GM19468 (cell line): ENCODE measurements around the gene LARP4B.
A peak's percentile ranks its signal among the peaks of the same experiment; 100 is the strongest.

ENCODE experiments used
- ATAC-seq: cut with Tn5 transposase; IDR thresholded peaks from one replicate; pipeline ENCODE4 v1.9.1; 2021; ENCODE audit warnings: mild to moderate bottlenecking, moderate library complexity, moderate number of reproducible peaks; ENCODE audit not compliant: unreplicated experiment; ENCODE audit errors: extremely low read depth

The LARP4B gene

DNA sequence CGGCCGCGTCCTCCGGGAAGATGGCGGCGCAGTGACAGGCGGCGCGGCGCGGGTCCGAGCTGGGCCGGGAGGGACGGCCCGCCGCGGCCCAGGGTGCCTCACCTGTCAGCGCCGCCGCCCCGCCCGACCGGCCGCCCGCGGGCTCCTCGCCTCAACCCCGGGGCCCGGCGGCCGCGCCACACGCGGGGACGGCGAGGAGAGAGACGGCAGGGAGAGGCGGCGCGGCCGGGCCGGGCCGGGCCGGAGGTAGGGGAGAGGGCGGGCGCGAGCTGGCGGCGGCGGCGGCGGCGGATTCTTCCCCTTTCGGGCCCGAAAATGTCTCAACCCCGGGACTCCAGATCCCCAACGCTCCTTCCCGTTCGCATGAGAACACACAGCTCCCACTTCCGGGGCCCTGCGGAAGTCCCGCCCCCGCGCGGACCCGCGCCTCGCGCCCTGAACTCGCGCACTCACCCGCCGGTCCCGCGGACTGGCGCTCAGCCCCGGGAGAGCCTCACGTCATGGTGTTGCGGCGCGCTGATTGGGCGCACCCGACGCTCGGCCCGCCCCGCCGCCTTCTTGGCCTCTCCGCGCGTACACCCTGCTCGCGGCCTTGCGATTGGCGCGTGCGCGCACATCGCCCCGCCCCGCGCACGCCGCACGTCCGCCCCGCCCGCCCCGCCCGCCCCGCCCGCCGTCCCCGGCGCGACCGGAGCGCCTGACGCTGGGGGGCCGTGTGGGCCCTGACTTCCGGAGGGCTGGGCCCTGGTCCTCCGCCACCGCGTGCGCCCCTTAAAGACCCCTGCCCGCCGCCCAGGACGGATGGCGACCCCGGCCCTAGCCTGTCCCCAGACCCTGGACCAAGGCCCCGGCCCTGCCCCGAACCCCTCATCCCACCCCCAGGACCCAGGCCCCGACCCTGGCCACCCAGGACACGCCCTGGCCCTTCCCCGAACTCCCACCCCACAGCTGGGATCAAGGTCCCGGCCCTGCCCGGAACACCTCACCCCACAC is at the start of gene LARP4B:
TSS of gene LARP4B (minus strand) at position 380 of the 993 bp plus-strand sequence. CDS start 45,984 bp downstream, outside the sequence.
- peak; percentile 87 for ATAC-seq

DNA sequence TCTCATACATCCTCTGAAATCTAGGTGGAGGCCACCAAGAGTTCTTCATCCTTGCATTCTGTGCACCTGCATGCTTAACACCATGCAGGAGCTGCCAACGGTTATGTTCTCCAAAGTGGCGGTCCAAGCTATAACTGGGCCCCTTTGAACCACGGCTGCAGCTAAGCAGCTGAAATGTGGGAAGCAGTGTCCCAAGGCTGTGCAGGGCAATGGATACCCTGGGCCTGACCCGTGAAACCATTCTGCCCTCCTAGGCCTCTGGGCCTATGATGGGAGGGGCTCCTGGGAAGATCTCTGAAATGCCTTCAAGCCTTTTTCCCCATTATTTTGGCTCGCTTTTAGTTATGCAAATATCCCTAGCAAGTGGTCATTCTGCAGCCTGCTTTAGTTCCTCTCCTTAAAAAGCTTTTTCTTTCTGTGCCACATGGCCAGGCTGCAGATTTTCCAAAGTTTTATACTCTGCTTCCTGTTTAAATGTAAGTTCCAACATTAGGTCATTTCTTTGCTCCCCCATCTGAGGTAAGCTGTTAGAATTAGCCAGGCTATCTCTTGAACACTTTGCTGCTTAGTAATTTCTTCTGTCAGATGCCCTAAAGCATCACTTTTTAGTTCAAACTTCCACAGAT is 49.1 kb upstream of the LARP4B start:
- ATAC-seq, result no peak

DNA sequence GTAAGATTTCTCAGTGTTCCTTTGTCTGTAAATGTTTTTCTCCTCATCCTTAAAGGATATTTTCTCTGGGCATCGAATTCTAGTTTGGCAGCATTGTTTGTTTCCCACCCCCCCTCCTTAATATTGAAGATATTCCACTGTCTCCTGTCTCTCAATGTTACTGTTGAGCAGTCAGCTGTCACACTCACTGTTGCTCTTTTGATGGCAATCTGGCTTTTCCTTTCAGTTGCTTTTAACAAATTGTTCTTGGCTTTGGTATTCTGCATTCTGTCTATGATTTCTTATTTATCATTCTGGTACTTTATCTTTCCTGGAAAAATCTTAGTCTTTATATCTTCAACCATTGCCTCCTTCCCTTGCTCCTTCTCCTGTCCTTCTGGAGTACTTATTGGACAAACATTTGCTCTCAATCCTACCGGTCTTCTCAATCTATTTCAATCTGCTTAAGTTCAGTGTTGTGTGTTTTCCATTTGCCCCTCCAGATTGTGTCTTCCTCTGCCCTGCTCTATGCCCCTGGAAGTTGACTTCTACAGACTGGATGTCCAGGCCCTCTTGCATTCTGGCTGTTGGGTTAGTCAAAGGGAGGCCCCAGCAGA is 47.4 kb upstream of the LARP4B start:
- ATAC-seq, result no peak

DNA sequence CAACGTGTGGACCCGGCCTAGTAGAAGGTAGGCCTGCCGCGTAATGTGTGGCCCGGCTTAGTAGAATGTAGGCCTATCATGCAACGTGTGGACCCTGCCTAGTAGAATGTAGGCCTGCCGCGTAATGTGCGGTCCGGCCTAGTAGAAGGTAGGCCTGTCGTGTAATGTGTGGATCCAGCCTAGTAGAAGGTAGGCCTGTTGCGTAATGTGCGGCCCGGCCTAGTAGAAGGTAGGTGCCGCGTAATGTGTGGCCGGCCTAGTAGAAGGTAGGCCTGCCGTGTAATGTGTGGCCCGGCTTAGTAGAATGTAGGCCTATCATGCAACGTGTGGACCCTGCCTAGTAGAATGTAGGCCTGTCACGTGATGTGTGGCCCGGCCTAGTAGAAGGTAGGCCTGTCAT is 44.8 kb upstream of the LARP4B start:
- no peak for ATAC-seq

DNA sequence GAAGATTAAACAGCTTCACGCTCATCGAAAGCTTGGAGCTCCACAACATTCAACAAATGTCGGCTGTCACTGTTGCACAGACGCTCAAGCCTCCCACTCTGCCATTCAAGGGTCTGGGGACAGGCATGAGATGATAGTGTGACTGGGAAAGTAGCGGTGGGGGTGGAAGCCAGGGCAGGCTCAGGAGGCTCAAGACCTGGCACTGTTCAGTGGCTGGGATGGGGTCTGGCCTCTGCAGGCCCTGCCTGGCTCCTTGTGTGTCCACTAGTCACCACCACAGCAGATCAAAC is 43.2 kb upstream of the LARP4B start:
- ATAC-seq, result no peak

DNA sequence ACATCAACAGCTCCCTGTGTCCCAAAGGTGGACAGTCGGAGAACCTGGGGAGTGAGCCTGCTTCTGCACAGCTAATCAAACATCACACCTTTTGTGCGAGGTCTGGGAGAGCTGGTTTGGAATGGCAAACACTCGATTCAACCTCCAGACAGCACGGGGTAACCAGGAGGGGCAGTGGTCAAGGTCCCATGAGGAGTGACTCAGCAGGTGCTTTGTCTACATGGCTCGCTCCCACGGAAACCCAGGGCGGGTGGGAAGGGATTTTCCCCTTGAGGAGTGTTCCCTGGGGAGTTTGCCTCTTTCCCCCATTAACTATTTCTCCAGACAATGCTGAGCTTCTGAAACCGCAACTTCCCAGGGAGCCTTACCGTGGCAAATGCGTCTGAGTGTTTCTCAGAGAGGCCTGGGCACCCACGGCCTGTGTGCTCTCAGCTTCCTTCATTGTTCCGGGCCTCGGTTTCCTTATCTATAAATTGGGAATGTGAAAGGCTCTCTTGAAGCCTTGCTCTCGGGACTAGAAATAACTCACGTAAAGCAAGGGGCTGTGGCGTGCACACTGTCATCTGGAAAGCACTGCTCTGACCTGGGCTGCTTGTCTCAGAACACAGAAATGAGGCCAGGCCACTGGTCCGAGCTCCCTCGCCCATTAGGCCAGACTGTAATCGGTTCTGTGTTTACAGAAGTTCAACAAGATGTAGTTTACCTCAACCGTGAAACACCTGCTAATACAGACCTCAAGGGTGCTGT is 42.7 kb upstream of the LARP4B start:
- ATAC-seq, result no peak

DNA sequence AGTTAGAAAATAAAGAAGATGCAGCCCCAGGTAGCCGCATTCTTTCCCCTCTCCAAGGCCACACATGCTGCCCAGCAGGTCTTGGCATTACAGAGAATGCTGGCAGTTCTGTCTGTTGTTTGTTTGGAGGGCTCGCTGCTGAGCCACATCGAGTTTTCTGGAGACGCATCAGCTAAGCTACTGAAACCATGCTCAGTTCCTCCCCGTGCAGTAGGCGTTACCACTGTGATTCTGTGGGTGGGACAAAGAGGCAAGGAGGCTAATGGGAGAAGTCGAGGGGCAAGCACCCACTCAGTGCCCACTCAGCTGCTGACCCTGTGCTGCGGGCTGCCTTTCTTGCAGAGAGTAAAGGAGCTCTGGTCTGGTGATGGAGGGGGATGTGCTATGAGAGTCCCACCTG is 41.3 kb upstream of the LARP4B start:
- ATAC-seq, result no peak

DNA sequence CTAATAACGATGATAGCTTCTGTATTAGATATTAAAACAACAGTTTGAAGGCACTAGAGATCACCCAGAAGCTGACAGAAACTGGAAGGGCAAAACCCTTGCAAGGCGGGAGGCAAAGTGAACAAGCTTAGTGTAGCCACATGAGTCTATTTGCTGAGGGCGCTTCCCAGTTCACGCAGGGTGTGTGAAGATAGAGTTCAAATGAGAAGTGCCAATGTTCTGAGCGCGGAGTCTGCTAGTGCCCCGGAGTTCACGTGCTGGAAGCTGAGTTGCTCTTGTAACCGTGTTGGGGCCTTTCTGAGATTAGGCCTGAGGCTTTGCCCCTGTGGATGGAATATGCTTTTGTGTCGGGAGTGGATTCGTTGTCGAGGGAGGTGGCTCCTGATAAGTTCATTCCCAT is 40.1 kb upstream of the LARP4B start:
- no peak for ATAC-seq

DNA sequence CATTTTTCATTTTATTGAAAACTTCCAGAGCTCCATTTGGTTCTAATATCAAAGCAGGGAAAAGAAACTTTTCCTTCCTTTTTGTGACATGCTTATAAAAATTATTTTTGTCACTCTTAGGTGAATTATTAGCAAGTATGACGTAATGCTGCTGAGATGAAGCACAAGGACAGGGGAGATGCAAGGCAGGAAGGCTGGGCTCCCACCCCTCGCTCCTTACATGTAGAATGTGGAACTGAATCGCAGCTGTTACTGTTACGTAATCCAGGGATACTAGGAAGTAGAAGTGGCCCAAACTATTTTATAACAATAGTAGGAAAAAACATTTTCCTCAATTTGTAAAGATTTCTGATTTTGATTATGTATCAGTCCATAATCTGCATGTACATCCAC is 39.6 kb upstream of the LARP4B start:
- no peak for ATAC-seq

DNA sequence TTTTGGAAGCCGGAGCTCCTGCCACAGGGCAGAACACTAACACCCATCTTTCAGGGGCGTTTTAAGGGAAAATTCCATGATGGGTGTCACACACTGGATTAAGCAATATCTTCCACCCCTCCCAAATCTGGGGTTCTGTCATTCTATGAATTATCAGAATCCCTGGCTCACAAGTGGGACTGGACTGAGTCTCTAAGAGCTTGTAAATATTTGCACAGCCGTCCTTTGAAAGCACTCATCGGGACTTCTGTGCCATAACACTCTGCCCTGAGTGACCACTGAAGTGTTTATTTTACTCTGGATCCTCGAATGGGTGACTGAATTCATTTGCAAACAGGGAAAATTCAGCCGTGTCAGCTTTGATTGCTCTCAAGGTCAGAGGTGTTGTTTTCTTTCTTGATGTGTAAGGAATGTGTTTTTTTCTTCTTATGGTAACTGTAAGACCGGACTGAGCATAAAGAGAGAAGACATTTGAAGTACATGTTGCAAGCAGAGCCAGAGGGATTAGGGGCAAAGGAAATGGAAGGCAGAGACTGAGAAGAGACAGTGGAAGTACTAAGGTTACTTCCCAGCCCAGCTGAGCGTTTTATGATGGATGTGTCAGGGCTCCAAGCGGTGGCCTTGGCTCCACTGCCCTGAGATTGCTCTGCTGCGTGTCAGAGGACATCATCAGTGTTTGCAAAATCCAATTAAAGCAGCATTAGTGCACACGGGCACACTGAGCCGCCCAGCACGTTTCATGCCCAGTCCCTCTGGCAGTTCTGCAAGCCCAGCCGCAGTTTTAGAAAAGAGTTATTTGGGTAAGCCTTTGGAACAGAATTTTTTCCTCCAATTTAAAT is 39.0 kb upstream of the LARP4B start:
- no peak for ATAC-seq

DNA sequence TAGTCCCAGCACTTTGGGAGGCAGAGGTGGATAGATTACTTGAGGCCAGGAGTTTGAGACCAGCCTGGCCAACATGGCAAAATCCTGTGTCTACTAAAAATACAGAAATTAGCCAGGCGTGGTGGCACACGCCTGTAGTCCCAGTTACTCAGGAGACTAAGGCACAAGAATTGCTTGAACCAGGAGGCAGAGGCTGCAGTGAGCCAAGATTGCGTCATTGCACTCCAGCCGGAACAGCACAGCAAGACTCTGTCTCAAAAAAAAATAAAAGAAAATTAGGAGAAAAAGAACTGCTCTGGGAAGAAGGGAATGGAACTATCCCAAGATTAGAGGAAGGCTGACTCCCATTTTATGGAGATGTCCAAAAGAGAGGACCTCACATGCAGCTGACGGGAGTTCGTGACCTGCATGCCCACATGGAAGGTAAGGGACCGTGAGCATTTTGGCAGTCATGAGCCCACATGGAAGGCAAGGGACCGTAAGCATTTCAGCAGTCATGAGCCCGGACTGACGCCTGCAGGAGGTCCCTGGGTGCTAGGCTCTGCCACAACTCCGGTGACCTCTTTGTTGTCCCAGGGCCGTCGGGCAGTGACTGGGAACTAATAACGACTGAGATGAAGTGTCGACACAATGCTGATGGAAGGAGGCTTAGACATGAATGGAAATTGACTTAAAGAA is 38.1 kb upstream of the LARP4B start:
- ATAC-seq, result no peak

DNA sequence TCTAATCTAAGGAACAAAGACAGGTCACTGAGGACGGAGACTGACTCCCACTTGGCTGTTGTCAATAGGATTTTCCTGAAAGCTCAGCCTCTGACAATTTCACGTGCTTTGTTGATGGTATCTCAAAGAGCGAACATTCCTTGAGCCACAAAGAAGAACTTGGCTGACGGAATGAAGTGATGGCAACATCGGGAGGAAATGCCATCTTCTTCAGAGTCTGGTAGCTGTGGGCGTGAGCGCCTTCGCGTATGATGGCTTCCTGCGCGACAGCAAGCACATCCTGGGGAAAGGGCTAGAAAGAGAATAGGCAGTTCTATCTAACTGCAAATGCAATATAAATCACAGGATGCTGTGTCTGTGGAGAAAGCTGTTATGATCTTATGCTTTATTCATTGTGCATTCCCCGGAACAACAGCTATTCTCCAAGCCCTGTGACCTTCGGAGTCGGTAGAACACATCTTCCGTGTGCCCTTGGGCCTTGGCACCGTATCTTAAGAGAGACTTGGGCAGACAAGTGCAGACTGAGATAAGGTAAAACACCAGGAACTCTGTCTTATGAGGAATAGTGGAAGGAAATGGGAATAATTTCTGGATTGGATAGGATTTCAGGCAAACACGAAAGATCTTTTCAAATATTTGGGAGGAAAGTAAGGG is 37.2 kb upstream of the LARP4B start:
- ATAC-seq, result no peak

DNA sequence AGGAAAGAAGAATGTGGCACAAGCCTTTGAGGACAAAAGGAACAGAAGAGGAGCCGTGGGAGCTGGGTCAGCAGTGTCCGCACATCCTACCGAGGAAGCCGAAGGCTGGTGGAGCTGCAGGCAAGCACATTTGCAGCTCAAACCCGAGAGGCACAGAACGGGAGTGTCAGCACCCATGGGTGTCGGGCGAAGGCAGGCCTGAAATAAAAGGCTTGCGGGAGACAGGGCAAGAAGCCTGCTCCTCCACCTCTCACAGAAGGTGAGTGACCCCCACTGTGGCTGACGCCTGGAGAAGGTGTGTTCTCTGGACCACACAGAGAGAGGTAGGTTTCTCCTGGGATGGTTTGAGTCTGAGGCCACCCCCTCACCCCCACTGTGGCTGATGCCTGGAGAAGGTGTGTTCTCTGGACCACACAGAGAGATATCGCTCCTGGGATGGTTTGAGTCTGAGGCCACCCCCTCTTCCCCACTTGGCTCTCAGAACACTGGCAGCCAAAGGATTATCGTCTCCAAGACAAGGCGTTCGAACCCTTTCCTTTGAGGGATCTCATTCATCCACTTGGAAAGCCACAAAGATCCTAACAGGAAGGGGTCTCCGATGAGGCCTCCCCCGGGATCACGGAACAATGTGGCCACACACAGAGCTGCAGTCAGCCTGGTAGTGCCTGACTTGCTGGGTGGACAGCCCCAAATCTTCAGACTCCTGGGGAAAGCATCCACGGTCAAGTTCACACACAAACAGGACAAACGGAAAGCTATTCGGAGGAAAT is 35.1 kb upstream of the LARP4B start:
- no peak for ATAC-seq

DNA sequence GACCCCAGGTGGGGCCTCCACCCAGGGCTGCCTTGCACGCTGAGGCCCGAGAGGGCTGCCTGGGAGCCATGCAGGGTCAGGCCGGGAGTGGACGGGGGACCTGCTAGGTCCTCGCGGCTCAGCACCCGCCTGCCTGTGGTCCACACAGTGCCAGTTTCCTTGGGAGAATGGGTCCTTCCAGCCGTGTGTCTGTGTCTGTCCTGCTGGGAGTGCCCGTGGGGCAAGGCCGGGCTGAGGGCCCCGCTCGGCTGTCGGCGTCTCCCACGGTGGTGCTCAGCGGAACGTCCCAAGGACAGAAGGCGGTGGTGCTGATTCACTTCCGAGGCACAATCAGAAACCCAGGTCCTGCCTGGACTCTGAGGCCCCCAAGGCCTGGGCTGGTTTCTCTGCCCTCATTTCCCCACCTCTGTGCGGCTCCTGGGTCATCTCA is 33.5 kb upstream of the LARP4B start:
- no peak for ATAC-seq

DNA sequence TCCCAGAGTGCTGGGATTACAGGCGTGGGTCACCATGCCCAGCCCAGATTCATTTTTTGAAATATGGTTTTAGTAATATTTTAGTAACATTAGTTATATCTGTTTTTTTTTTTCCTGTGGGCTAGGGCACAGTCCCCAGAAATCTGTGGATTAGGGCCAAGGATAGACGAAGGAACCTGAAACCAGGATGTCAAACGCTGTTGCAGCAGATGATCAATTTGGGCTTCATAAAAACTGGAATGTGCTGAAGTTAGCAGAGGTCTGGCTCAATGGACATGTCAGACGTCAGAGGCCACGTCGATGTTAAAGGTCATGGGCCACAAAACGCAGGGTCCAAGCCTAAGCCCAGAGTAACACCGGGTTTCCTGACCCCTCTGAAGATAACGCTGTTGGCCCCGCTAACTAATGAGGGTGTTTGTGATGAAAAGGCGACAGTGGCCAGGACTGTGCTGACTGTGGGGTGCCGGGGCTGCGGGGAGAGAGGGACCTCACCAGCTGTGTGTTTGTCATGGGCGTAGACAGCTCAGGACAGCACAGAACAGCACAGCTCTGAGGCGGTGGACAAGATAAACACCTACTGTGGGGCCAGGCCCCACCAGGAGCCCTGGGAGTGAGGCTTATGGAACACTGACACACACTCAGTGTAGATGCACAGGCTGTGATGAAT is 32.9 kb upstream of the LARP4B start:
- ATAC-seq, result no peak

DNA sequence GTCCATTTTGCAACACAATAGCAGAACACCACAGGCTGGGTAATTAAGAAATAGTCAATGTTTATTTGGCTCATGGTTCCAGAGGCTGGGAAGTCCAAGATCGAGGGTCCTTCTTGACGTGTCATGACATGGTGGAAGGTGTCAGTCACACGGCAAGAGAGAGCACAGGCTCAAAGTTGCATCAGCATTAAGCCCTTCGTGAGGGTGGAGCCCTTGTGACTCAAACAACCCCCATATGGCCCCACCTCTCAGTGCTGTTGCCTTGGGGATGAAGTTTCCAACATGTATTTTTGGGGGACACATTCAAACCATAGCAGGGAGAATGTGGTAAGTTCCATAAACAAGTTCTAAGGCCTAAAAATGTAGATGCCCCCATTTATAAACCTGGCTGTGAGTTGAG is 32.1 kb upstream of the LARP4B start:
- no peak for ATAC-seq

DNA sequence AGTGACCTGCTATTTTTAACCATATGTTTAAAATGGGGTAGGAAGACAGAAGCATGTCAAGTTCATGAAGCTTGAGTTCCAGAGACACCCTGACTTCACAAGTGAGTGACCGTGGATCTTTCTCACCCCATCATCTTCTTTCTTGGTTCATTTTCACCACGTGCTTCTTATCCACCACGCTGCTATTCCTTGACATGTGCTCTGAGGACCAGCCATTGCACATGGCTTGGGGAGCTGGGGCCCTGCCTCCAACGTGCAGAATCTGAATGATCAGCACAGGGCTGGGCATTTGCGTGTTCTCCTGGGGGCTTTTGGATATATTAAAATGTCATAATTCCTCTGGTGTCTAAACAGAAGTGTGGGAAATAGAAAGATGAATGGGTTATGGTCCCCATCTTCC is 31.7 kb upstream of the LARP4B start:
- ATAC-seq, result no peak
